NCI-H526 (cell line): Measurements from ENCODE around the gene OCIAD2.
"Not testable (repeated sequence)": the region's sequence is repeated elsewhere in the genome, so short reads cannot be mapped to it uniquely, and the experiment has no call there.

Experiments
- DNase-seq, 2 experiments: peaks; one replicate each; lab custom pipeline; 2025; lab: John Stamatoyannopoulos, UW

OCIAD2 gene, protein sequence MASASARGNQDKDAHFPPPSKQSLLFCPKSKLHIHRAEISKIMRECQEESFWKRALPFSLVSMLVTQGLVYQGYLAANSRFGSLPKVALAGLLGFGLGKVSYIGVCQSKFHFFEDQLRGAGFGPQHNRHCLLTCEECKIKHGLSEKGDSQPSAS

DNA sequence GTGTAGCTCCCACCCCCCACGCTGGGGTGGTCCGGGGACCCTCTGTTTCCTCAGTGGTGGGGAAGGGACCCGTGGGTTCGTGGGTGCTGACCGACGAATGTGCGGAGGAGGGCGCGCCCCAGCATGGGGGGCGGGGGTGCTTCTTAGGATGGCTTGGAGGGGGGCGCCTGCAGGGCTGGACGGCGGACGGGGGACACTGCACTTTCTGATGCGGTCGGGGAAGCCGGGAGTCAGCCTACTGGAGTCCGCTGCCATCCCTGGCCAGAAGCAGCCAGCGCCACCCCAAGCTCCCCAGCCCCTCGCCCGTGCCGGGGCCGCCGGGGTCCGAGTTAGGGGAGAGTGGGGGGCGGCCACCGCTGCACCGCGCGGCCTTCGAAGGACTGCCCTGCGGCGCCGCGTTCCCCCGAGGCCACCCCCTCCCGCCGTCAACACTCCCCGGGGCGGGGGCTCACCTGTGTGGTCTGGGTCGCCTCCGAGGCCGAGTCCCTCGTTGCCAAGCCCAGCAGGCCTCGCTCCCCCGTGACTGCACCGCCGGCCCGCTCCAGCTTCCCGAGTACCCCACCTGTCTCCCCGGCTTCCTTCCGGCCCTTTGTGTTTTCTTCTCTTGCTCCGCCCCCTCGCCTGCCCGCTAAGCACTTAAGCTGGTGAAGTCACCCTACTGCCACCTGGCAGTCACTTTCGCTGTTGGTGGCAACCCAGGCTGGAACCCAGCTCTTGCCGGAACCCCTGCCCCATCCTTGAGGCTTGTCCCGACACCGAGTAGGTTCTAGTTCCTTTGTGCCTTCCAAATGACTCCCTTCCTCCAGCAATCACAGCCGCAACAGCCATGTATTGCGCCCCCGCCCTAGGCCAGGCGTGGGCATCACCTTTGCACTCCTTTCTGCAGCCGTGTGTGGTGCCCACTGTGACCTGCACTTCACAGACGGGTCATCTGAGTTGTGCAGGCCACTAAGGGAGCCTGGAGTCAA lies at the start of gene OCIAD2:
TSS of gene OCIAD2 (minus strand) at position 569 of the 968 bp plus-strand sequence. CDS start 2,225 bp downstream, outside the sequence.
- peak; percentile 66 to 85 for DNase-seq

DNA sequence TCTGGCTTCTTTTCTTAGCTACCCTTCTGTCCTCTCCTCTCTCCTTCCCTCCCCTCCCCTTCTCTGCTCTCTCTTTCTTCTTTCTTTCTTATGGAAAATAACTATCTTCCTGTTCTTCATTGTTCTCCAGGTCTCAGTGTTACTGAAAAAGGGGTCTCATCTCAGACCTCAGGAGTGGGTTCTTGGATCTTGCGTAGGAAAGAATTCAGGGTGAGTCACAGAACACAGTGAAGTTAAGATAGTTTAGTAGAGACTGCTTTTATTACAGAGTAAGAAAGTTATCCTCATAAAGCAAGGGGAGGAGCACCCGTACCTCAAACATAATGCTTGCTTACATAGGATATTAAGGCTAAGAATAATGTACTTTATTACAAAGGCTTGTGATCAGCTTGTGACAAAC lies 47.7 kb upstream of the OCIAD2 start:
- no peak for DNase-seq

DNA sequence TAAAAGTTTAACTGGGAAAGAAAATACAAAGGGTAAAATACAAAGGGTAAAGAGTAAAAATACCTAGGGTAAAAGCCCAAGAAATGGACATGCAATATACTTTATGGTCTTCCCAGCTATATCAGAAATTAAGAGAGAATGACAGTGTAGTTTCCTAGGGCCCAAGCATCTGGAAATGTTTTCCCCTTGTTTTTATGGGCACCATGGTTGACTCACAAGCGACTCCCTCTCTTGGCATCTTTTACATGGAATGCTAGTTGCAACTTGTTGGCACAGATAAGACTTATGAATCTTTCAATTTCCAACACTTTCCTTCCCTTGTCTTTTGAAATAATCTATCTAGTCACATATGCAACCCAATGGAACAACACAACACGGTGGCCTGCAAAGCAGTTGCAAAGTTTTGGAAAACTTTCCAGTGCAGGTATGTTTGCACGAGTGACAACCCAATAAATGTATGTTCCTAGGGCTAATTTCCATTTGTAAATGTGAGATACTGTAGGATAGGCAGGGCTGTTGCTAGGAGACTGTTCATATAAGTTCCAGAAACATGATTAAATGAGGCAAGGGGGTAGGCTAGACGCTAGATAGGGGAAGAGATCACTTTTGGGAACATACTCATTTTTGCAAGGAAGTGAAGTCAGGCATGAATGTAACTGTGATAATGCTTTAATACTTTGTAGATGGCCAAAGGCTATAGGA lies 43.1 kb upstream of the OCIAD2 start:
- no peak for DNase-seq

DNA sequence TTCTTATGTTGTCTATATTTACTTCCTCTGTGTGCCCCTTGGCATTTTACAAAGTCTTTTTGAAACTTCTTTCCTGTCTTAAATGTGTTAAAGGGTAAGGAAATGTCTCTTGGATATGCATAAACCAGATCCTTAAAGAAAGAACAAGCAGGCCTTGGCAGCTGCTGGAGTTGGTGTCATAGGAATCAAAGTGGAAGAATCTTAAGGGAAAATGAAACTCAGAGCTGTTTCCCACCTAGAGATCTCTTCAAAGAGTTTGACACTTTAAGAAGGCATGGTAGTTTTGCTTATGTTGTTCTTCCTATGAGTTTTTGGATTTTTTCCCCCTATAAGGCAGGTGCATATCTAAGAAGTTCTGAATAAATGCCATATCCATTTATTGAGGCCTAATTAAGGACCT lies 42.5 kb upstream of the OCIAD2 start:
- DNase-seq: no peak

DNA sequence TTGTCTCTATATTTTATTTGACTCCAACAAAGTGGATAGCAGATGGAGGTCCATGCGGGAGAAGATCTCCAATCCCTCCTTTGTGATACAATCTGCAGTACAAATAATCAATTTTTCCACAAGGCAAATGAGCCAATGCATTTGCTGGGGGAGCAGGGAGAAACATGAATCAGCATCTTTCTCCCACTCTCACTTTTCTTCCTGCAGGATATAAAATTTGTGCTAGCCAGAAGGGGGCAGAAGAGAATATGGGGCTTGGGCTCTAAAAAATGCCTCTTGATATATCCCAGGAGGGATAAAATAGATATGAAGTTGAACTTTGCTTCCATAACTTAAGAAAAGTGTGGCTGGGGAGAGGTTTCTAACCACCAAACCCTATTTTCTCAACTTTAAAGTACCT lies 41.2 kb upstream of the OCIAD2 start:
- no peak for DNase-seq

DNA sequence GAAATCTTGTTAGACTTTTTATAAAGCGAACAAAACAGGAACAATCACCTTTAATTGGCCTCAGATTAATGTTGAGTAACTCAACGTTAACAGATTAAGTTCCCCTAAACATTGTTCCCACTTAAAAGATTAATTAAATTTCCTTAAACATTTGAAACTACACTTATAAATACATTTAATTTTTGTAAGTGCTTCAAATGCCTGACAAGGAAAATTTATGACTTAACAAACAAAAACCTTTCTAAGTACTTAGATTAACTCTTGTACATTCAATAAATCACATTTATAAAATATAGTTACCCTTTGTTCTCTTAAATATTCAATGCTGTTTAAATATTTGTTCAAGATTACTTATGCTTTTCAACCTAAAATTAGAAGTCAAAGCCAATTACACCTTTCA lies 39.4 kb upstream of the OCIAD2 start:
- DNase-seq: no peak

DNA sequence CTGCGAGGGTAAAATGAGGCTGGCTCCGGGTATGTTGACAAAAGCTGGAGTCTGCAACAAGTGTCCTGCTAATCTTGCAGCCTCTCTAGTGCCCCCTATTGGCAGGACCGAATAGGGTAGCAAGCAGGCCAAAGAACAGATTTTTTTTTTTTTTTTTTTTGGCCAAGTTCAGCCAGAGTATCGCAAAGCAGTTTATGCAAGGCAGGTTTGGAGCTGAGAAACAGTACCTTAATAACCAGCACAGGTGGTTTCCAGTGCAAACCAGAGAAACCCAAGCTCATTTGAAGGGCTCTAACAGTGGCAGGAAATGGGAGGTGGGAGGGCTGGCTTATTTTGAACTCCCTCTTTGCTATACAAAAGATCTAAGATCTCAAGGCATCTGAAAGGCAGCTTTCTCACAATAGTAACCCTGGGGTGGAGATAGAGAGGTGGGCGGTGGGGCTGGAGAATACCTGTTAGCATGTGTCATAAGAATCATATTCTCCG lies 38.2 kb upstream of the OCIAD2 start:
- peak in 1 of 2 experiments; percentile 21 for DNase-seq

DNA sequence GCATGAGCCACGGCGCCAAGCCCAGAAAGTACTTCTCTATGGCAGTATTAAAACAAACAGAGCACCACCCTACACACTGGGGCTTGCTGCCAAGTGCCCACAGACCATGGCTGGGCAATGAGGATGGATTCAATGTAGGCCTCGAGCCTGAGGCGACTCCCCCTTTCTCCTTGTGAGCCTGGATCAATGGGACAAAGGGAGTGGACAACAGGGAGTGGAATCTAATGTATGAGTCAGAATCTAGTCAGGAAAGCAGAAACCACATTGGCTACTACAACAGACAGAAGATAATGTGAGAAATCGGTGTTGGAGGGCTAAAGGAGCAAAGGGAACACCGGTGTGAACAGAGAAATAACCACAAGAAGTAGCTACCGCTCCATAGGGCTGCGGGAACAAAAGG lies 37.7 kb upstream of the OCIAD2 start:
- DNase-seq: no peak

DNA sequence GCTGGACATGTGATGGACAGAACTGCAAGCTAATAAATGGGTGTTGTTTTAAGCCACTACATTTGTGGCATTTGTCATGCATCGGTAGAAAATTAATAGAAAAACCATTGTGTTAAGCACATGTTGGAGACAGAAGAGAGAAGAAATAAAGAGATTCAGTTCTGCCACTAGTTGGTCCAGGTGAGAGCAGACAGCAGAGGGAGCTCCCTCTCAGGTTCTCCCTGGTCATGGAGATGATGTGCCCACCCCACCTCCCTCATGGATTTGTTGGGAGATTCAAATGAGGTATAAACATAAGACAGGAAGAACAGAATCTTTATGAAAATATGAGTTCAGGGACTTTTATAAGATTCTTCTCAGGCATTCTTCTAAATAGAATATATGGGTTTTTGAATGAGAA lies 36.8 kb upstream of the OCIAD2 start:
- peak; percentile 42 to 78 for DNase-seq

DNA sequence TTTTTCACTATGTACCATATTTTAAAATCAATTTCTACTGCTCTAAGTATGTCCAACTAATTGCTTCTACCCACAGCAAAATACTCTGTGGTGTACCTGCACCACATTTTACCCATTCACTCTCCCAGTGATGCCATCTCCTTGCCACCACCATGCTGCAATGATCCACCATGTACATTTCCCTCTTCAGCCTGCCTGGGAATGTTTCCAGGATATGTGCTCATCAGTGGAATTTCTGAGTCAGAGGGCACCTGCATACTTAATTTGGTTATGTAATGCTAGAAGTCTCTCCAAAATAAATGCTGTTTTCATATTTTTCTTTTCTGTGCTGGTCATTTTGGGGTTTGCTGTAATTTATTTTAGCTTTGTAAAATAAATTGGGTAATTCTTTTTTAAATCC lies 33.2 kb upstream of the OCIAD2 start:
- no peak for DNase-seq

DNA sequence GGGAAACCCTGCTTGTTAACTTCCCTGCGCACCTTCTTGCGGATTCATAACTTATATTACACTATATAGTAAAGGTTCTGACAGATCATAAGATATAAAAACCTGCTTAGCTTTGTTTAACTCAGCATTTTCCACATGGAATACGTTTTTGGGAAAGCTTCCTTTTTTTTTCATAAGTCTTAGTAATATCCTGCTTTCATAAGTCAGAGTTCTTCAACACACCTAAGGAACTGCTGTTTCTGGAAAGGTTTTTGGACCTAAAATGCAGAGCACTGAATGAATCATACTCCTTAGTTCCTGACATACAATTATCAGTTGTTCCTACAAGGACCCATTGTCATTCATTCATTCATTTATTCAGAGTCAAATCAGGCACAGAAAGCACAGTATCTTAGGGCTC lies 32.3 kb upstream of the OCIAD2 start:
- no peak for DNase-seq

DNA sequence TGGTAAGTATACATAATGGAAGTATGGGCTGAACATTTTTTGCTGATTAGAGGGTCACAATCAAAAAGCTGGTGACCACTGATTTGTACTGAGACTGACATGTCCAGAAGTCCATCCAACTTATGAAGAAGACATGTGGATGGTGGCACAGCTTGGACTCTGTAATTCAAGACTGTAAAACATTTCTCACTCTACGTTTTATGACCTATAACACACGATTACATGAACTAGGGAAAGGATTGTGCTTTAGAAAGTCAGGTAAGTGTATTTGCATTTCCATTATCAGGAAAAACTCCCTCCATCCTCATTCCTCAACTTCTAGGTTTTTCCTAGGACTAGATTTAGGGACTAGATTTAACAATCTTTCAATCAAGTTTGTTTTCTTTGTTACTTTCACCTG lies 30.5 kb upstream of the OCIAD2 start:
- no peak for DNase-seq

DNA sequence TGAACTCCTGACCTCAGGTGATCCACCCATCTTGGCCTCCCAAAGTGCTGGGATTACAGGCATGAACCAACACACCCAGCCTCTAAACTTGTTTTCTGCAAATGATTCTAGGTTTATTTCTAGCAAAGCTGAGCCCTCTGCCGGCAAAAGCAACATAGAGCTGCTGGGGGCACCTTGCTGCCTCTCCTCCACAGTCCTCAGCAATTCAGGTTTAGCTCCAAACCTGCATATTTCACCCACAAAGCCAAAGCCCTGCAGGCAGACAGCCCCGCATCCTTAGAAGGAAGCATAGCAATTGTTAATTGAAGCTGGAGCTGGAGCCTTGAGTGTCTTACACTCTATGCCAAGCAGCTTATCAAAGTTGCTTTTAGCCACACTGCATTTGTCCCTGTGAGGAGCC lies 24.9 kb upstream of the OCIAD2 start:
- DNase-seq: peak in 1 of 2 experiments; percentile 12

DNA sequence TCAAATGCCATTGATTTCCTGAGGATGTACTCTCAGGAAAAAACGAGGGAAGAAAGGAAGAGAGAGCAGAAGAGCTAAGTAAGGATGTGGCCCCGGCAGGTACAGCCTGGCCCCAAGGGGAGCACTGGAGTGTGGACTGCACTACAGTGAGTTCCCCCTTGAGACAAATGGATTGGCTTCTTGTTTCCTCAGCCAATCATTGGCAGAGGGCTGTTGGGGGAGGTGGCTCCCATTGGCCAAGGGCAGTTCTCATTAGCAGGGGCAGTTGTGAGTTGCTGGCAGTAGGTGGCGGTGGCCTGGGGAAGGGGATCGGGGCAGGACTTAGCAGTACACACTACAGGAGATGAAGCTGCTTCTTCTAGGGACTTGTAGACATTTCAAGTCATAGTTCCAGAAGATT lies 24.1 kb upstream of the OCIAD2 start:
- DNase-seq: no peak

DNA sequence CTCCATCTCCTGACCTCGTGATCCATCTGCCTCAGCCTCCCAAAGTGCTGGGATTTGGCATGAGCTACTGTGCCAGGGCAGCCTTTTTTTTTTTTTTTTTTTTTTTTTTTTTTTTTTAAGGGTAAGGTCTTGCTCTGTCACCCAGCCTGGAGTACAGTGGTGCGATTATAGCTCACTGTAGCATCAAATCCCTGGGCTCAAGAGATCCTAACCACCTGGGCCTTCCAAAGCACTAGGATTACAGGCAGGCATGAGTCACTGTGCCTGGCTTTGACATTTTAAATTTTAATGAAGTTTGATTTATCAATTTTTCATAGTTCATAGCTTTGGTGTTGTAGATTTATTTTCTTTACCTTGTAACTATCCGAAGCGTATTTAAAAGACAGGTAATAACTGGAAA lies 17.8 kb upstream of the OCIAD2 start:
- DNase-seq: no peak

DNA sequence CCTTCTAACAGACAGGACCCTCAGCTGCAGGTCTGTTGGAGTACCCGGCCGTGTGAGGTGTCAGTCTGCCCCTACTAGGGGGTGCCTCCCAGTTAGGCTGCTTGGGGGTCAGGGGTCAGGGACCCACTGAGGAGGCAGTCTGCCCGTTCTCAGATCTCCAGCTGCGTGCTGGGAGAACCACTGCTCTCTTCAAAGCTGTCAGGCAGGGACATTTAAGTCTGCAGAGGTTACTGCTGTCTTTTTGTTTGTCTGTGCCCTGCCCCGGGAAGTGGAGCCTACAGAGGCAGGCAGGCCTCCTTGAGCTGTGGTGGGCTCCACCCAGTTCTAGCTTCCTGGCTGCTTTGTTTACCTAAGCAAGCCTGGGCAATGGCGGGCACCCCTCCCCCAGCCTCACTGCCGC lies 16.5 kb upstream of the OCIAD2 start:
- not testable (repeated sequence) for DNase-seq

DNA sequence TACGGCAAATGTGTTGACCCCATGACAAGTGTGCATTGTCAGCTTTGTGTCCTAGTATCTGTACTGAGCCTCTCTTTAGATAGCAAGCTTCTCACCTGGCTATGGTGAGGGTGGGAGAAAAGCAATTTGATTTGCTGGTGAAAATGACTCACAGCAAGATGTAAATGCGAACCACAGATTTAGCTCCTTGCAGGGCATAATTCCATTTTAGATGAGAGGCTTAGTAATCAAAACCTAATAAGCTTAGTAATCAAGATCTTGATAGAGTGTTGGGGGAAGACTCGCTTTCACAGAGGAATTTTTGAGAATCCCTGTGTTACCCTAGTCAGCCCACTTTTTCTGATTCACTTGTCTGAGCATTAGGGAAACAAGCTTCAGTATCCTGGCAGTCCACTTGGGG lies 7.7 kb upstream of the OCIAD2 start:
- DNase-seq: no peak

DNA sequence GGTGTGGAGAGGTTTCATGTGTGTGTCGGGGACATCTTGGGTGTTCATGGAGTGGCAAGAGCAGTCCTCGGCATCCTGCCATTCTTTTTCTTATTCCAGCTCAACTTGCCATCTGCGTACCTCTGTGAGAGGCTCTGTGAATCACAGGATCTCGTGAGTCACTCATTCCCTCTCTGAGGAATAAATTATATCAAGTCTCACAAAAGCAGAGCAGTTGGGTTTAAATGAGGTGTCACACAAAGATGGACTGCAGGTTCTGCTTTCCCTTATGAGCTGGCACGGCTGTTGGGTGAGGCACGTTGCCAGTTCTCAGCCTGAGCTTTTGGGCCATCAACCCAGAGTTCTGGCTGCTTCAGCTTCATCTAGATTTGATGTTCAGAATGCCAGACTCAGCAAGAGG lies 6.8 kb upstream of the OCIAD2 start:
- DNase-seq: no peak

DNA sequence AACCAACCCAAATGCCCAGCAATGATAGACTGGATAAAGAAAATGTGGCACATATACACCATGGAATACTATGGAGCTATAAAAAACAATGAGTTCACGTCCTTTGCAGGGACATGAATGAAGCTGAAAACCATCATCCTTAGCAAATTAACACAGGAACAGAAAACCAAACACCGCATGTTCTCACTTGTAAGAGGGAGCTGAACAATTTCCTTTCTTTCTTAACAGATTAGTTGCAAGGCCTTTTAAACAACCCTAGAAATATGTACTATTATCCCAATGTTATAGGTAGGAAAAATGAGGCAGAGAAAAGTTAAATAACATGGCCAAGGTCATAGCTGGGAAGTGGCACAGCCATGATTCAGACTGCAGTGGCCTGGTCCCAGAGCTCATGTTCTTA lies 5.8 kb upstream of the OCIAD2 start:
- DNase-seq: no peak

DNA sequence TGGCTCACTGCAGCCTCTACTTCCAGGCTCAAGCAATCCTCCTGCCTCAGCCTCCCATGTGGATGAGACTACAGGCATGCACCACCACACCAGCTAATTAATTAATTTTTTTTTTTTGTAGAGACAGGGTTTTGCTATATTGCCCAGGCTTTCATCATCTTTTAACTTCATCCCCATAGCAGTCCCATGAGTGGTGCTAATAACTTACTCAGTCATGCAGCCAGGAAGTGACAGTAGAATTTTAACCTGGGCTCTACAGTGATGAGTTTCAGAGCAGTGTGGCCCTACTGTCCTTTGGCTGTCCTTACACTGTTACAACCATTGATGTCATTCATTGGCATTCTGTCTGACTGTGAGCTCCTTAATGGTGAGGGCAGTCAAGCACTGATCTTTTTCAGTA lies 3.9 kb upstream of the OCIAD2 start:
- DNase-seq: no peak

DNA sequence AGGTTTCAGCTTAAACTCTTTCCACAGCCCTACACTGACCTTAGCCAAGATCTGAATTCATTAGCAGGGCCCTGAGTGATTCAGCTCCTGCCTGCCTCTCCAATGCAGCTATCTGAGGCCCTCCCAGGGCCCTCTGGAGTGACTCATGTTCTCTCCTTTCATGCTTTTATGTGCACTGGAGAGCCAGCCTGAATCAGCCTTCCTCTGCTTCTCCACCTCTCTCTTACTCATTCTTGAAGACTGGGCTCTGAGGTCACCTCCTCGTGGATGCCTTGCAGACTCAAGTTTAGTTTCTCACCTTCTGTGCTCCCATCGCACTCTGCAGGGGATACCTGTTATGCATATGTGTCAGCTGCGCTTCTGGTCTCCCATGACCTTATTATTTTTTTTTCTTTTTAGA lies 3.1 kb upstream of the OCIAD2 start:
- DNase-seq: no peak

DNA sequence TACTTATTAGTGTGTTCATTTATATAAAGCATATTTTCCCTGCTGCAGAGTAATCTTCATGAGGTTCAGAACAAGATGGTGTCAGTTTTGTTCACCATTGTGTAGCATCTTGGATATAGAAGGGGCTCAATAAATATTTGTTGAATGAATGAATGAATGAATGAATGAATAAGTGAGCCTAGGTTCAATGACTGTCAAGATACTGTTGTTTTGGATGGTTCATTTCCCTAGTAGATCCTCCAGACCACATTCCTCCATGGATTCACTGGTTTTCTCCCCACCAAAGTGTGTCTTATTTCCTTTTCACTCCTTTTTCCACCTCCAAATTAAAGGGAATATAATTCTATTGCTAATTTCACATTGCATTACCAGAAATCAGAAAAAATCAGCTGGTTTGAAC lies 2.1 kb upstream of the OCIAD2 start:
- DNase-seq: no peak
